CD4-positive, alpha-beta T cell (primary cell): ENCODE results near the gene TOLLIP. TPM values are rescaled to one million over a fixed set of nuclear protein-coding genes. Genes with fewer than 3 reads are reported as not detected.

Experiments
- ATAC-seq: fragments of 200-7000 bp; cut with Tn5 transposase; one replicate; pipeline ENCODE4 v1.10.0; 2022; ENCODE audit warnings: mild to moderate bottlenecking; ENCODE audit not compliant: poor library complexity
- CTCF ChIA-PET: fragments of 350-600 bp; sonication (Branson Sonifier 250); formaldehyde crosslinking; loops from one replicate; lab custom pipeline; 2021; ENCODE audit warnings: antibody characterized with exemption, inconsistent platforms; lab: Charles Lee
- POLR2A ChIA-PET: fragments of 350-600 bp; sonication (Branson Sonifier 250); formaldehyde crosslinking; loops from one replicate; lab custom pipeline; 2021; ENCODE audit warnings: antibody characterized with exemption, inconsistent platforms; lab: Charles Lee
- DNase-seq, 14 experiments: peaks; one replicate each; pipeline ENCODE4 v3.0.0-alpha.2; 2013 to 2020; ENCODE audit warnings: mixed read lengths in 2 of 14
- H3K27ac ChIP-seq, 2 donors: one replicate each; pipeline versions ENCODE4 v1.5.1 to v1.7.0; 2013; ENCODE audit warnings: low read length in 2 of 2, low read depth in 1 of 2, mild to moderate bottlenecking in 1 of 2
- H3K27me3 ChIP-seq, 2 experiments: 1 replicate in 1 of 2; 2 replicates in 1 of 2; pipeline versions ENCODE4 v1.6.1 to v1.7.0; 2013; ENCODE audit warnings: low read length in 2 of 2, control low read depth in 1 of 2, mild to moderate bottlenecking in 1 of 2, moderate library complexity in 1 of 2; ENCODE audit not compliant: insufficient read depth in 2 of 2, control insufficient read depth in 1 of 2
- H3K36me3 ChIP-seq: one replicate; pipeline ENCODE4 v1.6.1; 2013; ENCODE audit warnings: low read length, control low read depth; ENCODE audit not compliant: insufficient read depth
- H3K4me1 ChIP-seq: one replicate; pipeline ENCODE4 v1.6.1; 2013; ENCODE audit warnings: low read length, control low read depth; ENCODE audit not compliant: insufficient read depth
- H3K4me3 ChIP-seq: one replicate; pipeline ENCODE4 v1.5.1; 2013; ENCODE audit warnings: mild to moderate bottlenecking, low read length, moderate library complexity
- H3K9me3 ChIP-seq, 2 experiments: 1 replicate in 1 of 2; 2 replicates in 1 of 2; pipeline versions ENCODE4 v1.6.1 to v1.7.0; 2013; ENCODE audit warnings: low read length in 2 of 2, mild to moderate bottlenecking in 2 of 2, control low read depth in 1 of 2, moderate library complexity in 1 of 2; ENCODE audit not compliant: control insufficient read depth in 1 of 2, insufficient read depth in 1 of 2
- H3K27ac Mint-ChIP-seq: one replicate; pipeline ENCODE4 v1.8.0; 2020; ENCODE audit warnings: mixed read lengths
- H3K27me3 Mint-ChIP-seq: one replicate; pipeline ENCODE4 v1.8.0; 2021; ENCODE audit warnings: mixed read lengths
- H3K36me3 Mint-ChIP-seq: one replicate; pipeline ENCODE4 v1.8.0; 2021; ENCODE audit warnings: low read depth, mixed read lengths
- H3K4me1 Mint-ChIP-seq: one replicate; pipeline ENCODE4 v1.8.0; 2021; ENCODE audit warnings: low read depth, mixed read lengths
- H3K4me3 Mint-ChIP-seq: one replicate; pipeline ENCODE4 v1.8.0; 2020; ENCODE audit warnings: mild to moderate bottlenecking, mixed read lengths
- H3K9me3 Mint-ChIP-seq: one replicate; pipeline ENCODE4 v1.8.0; 2020; ENCODE audit warnings: mixed read lengths
- intact Hi-C, 2 experiments: fragments of 100-400 bp; cut with DNase I in 1 of 2; cut with micrococcal nuclease in 1 of 2; formaldehyde crosslinking; loops; one replicate each; pipeline versions ENCODE4 v1.15.1 to v1.9.0; 2023 to 2025; cut with DNase I, micrococcal nuclease
- total RNA-seq, 174 experiments: library from RNA in 2 of 174; stranded (reverse) in 2 of 174; gene quantifications; one replicate each; pipeline ENCODE4 v1.2.3 and lab custom pipeline; 2021 to 2026
- TF ChIP-seq, protein P1 (sequence below): fragments of 200-600 bp; IDR thresholded peaks from one replicate; pipeline ENCODE4 v1.8.0; 2022; ENCODE audit warnings: antibody characterized with exemption, mild to moderate bottlenecking

The TOLLIP gene
- total RNA-seq, 2 experiments from 2014 or later: 38.9 to 41.0 TPM

DNA sequence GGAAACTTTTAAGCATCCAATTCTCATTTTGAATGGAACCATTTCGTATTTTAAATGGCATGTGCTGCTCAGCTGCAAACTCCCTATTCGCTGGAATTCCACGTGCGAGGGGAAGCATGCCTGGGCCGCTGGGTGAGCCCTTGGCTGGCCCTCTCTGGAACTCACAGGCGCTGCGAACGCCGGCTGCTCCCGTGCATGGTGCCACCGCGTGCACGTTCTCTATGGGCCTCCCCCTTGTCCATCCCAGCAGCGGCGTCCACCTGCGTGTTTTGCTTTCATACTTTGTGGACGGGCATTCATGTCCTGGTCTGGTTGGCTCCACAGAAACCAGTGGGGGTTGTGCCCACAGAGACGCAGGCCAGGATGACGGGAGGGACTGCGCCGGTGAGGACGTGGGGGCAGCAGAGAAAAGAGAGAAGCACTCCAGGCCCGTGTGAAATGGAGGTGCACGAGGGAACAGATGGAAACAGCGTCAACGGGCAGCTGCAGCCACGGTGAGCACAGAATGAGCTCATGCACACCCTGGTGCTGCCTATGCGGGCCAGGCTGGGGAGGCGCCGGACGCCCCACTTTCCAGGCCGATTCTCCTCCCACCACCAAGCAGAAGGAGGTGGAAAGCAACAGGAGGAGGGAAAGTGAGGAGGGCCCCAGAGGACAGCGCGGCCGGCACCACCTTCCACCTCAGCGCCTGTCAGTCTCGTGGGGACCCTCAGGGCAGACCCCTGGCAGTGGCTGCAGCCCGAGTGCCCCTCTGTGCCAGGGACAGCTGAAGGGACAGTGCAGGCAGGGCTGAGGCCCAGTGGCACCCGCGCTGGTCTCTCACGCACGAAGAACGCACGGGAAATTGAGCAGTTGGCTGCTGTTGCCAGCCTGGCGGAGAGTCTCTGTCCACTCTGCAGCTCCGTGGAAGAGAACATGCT is 29.1 kb downstream of the TOLLIP start:
- TF ChIP-seq, protein P1, sequence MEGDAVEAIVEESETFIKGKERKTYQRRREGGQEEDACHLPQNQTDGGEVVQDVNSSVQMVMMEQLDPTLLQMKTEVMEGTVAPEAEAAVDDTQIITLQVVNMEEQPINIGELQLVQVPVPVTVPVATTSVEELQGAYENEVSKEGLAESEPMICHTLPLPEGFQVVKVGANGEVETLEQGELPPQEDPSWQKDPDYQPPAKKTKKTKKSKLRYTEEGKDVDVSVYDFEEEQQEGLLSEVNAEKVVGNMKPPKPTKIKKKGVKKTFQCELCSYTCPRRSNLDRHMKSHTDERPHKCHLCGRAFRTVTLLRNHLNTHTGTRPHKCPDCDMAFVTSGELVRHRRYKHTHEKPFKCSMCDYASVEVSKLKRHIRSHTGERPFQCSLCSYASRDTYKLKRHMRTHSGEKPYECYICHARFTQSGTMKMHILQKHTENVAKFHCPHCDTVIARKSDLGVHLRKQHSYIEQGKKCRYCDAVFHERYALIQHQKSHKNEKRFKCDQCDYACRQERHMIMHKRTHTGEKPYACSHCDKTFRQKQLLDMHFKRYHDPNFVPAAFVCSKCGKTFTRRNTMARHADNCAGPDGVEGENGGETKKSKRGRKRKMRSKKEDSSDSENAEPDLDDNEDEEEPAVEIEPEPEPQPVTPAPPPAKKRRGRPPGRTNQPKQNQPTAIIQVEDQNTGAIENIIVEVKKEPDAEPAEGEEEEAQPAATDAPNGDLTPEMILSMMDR: no peak
- Histone ChIP-seq H3K27me3 (no peaks in the 10 kb centered on the region), H3K9me3 (no peaks in the 10 kb centered on the region), H3K4me1 (no peaks in the 10 kb centered on the region), H3K36me3 (peaks cover 57% of the 10 kb centered on the region), H3K27ac (no peak overlapping the region), H3K4me3 (no peak overlapping the region)
- H3K4me1 Mint-ChIP-seq: no peaks in the 10 kb centered on the region
- H3K4me3 Mint-ChIP-seq: no peak overlapping the region
- H3K27me3 Mint-ChIP-seq: no peaks in the 10 kb centered on the region
- ChIA-PET CTCF (no interaction called here), POLR2A (no interaction called here)
- DNase-seq: no peak
- no peaks in the 10 kb centered on the region for H3K9me3 Mint-ChIP-seq
- ATAC-seq: no peak
- intact Hi-C loops: no loop called here
- H3K36me3 Mint-ChIP-seq: peaks cover 37% of the 10 kb centered on the region
- no peak overlapping the region for H3K27ac Mint-ChIP-seq

GRCh38 chr11:1279674-1280055 is 29.8 kb downstream of the TOLLIP start:
- ATAC-seq: no peak
- no peak overlapping the region for H3K27ac Mint-ChIP-seq
- peaks cover 50% of the 10 kb centered on the region for H3K36me3 ChIP-seq
- H3K9me3 Mint-ChIP-seq: no peaks in the 10 kb centered on the region
- no peaks in the 10 kb centered on the region for H3K27me3 ChIP-seq
- H3K27ac ChIP-seq: no peak overlapping the region
- TF ChIP-seq, protein P1: no peak
- intact Hi-C loops: no loop called here
- H3K4me3 Mint-ChIP-seq: no peak overlapping the region
- no peaks in the 10 kb centered on the region for H3K9me3 ChIP-seq
- ChIA-PET POLR2A (no interaction called here), CTCF (no interaction called here)
- H3K4me1 ChIP-seq: no peaks in the 10 kb centered on the region
- DNase-seq: no peak
- H3K4me3 ChIP-seq: no peak overlapping the region
- no peaks in the 10 kb centered on the region for H3K27me3 Mint-ChIP-seq
- no peaks in the 10 kb centered on the region for H3K4me1 Mint-ChIP-seq
- H3K36me3 Mint-ChIP-seq: peaks cover 30% of the 10 kb centered on the region

DNA sequence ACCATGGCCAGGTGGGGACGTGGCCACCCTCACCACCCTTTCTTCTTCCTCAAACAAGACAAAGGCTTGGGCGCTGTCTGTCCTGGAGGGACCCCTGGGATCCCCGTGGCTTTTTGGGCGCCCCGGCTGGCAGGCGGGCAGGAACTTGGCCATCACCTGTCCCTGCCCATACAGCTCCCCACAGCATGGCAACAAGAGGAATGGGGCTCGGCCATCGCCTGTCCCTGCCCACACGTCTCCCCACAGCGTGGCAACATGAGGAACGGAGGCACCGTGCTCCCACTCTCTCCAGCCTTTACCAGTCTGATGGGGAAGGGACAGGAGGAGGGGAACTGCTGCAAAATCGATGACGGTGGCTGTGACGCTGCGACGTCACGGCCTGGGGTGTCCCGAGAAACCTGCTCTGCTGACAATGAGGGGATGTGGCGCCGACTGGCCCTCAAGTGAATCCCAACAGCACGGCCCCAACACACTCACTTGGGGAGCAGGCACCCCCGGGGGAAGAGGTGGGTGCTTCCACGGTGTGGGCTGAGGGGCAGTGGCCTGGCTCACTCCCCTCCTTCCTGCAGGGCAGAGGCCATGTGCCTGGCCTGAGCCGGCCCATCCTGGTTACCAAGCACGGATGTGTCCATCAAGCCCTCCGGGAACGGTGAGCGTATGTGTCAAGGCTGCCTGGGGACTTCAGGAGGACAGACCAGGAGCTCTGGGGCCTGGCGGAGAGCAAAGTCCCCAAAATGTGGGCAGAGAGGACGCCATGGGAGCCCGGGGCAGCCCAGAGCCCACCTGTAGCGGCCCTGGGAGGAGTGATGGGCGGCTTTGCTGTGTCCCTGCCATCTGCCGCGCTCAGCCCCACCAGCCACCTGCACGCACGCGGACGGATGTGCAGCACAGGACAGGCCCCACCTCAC is 30.4 kb downstream of the TOLLIP start:
- POLR2A ChIA-PET: no interaction called here
- Mint-ChIP-seq H3K4me1 (no peaks in the 10 kb centered on the region), H3K9me3 (no peaks in the 10 kb centered on the region), H3K4me3 (no peak overlapping the region), H3K27ac (no peak overlapping the region), H3K36me3 (peaks cover 27% of the 10 kb centered on the region), H3K27me3 (no peaks in the 10 kb centered on the region)
- Histone ChIP-seq H3K27ac (no peak overlapping the region), H3K27me3 (no peaks in the 10 kb centered on the region), H3K4me3 (no peak overlapping the region), H3K9me3 (no peaks in the 10 kb centered on the region), H3K4me1 (no peaks in the 10 kb centered on the region), H3K36me3 (peaks cover 46% of the 10 kb centered on the region)
- no peak for ATAC-seq
- CTCF ChIA-PET: no interaction called here
- no peak for DNase-seq
- TF ChIP-seq, protein P1: no peak
- intact Hi-C loops: no loop called here
